ENCODE data around the gene GTF3C2.

The GTF3C2 gene

DNA sequence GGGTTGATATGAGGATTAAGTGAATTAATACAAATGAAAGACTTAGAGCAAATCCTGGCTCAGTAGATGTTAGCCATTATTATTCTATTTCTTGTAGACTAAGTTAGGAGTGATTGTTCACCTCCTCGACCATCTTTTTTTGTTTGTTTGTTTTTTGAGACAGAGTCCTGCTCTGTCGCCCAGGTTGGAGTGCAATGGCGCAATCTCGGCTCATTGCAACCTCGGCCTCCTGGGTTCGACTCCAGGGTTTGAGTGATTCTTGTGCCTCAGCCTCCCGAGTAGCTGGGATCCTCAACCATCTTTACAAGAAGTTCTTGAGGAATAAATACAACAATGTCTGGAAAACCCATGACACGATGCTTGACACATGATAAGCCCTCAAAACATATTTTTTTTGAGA lies 61.6 kb downstream of the GTF3C2 start:
- DNase-seq: no peak

DNA sequence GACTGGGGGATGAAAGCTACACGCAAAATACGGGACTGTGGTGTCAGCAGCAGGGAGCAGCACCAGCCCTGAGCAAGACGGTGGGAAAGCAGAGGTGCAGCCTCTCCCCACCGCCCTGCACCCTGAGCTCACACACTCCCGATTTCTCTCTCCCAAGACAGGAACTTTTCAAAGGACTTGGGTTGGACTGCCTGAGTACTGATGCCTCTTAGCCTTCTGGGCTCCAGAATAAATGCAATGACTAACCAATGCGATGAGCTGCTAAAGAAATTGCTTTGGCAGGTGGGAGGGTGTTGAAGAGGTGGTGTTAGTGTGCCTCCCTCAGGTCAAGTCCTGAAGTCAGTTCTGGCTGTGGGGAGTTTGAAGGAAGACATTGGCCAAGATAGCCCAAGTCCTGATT lies 64.7 kb downstream of the GTF3C2 start:
- no peak for DNase-seq

DNA sequence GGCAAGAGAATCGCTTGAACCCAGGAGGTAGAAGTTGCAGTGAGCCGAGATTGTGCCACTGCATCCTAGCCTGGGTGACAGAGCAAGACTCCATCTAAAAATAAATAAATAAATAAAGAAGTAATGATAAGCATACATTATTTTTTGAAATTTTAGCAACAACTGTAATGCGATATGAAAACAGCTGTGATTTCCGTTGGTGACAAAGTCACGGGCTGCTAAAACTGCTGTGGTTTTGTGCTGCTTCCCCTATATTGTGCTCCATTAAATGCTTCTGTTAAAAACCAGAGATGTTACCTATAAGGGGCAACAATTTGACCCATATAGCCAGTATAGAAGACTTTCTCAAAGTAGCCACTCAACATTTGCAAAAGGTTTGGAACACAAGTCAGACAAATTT lies 66.0 kb downstream of the GTF3C2 start:
- no peak for DNase-seq

DNA sequence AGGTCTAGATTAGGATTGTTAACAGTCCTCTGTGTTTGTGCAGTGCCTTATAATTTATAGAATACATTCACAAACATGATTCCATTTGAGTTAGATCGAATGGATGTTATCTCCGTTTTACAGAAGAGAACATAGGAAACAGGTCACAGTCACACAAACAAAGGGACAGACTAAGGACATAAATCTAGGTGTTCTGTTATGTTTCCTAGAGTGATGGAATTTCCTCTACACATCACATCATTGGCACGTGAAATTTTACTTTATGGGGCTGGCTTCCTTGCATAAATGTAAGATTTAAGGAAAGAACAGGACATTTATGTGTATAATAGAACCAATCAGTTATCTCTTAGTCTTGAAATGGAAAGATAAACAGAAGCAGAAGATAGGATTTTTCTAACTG lies 68.0 kb downstream of the GTF3C2 start:
- DNase-seq: no peak

DNA sequence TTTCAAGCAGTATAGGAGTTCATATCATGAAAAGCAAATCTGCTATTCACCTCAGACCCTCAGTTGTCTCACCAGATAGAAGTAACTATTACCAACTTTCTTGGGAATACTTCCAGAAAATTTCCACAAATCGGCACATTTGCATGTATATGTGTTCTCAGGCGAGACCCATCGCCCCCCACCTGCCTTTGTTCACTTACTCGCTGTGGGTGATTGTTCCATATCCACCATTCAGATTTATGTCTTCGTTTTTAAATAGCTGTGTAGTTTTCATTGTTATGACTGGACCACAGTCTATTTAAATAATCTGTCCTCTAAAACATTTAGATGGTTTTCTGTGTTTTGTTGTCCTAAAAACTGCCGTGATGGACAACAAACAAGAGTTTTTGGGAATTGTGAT lies 71.1 kb downstream of the GTF3C2 start:
- no peak for DNase-seq

DNA sequence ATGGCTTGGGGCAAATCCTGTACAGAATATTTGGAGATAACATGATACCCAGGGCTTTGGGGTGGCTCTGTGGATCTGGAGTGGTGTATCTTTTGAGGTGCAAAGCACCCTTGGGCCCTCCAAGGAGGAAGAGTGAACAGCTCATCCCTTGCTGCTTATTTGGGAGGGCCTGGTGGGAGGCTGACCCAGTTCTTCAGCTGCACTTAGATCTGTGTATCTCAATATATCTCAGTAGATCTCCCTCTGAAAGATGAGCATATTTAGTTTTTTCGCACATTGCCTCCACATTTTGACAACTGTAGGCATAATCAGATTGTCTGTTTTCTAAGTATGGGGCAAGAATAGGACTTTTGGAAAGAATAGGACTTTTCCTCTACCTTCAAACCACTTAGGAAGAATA lies 71.6 kb downstream of the GTF3C2 start:
- no peak for DNase-seq

DNA sequence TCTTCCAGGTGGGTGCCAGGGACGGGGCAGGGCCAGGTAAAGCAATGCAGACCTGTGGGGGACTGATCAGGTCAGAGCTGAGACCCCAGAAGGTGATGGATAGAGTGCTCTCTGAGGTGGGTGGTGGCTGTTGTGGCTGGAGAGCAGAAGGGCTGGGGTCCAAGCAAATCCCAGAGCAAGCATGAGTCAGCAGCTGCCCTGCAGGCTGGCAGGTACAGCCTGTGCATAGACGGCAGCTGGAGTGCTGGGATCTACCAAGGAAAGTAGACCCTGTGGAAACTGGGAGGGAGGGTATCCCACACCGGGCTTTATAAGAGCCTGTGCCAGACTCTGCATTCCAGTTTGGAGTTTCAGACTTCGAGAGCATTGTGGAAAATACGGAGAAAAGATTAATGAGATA lies 73.7 kb downstream of the GTF3C2 start:
- no peak for DNase-seq

DNA sequence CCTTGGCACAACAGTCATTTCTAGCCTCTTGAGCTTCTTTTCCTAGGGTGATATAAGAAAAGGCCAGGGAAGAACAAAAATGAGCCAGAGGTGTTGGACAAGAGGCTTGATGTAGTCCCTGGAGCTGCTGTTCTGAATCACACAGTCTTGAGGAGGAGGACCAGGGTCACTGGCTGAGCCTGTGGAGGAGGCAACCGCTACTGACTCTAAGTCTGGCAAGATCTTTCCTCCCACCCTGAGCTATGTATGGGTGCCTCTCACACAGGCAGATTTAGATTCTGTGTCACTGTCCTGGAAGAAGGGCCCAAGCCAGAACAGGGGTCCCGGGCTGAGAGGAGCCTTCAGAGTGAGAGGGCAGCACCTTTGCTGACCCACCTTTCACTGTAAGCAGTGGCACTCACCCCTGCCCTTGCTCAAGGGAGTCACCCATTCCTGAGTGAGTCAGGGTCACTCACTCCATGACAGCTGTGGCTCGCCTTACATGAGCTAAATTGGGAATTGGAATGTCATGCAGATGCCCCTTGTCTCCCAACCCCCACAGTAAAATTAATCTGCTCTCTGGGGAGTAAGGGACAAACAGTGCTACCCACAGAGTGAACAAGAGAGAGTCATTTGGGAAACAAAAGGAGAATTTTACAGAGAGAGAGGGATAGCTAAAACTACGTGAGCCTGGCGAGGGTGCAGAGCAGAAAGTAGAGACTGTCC lies 74.6 kb downstream of the GTF3C2 start, which contains the start of gene TRIM54:
TRIM54 (plus strand) TSS at position 575 of the 705 bp plus-strand sequence. CDS start 303 bp downstream, outside the sequence.
- no peak for DNase-seq

DNA sequence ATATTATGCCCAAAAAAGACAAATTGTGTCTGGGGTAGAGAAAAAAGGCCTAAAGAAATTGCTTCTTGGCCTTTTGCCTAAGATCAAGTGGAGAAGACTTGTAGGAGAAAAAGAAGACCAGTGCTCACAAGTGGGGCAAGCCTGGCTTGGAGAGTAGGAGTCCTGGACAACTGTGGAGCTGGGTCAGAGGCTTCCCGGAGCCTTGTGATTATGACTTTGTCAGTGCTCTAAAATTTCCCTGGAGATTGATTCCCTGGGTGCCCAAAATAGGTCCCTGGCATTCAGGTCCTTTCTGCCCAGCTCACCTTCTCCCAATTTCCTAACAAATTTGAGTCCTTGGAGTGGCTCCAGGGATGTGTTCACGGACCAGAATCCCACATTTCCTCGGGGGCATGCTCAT lies 75.1 kb downstream of the GTF3C2 start:
- DNase-seq: no peak

DNA sequence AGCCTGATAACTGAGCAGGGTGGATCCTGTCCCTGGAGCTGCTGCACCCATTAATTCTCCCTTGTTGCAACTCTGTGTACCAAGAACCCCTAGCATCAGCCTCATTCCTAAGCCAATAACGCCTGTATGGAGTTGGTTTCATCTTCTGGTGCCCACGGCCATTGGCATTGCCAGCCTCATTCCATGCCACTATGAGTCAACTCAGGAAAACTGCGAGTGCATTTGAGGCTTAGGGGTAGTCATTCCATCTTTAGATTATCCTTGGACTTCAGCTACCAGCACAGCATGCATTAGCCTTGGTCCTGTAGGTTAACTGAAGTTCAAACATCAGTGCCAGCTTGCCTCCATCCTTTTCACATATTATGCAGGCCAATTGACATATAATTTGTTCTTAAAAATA lies 75.7 kb downstream of the GTF3C2 start:
- no peak for DNase-seq

DNA sequence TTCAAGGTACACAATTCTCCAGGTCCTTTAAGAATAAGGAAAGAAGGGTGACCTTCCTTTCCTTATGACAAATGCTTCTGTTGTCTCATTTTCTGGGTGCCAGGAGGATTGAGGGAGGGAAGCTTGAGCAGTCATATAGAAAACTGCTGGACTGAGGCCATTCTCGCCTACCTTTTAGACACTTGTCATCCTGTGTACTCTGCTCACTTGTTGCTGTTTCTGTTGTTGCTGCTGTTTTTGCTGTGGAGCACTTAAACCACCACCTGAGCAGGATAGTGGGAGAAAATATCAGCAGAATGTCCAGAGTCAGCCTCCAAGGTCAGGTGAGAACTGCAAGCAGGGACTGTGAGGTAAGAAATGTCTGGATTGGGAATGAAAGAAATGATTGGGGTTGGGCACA lies 78.6 kb downstream of the GTF3C2 start:
- no peak for DNase-seq
